ENCODE results near the gene METTL21A. TPM values are rescaled to one million over a fixed set of nuclear protein-coding genes. Genes with fewer than 3 reads are reported as not detected.
A peak's percentile ranks its signal among the peaks of the same experiment; 100 is the strongest.

METTL21A gene
- polyA plus RNA-seq, 5 donors: 28.1 to 37.2 (median 33.2) TPM

- DNase-seq: no peak
These were observed 5.3 kb upstream of the METTL21A start for GRCh38 chr2:207630491-207630890.

- DNase-seq: no peak
These were observed 4.4 kb upstream of the METTL21A start for GRCh38 chr2:207629553-207629952.

GRCh38 chr2:207624185-207625013, 795 bp downstream of the METTL21A start:
- peak; percentile 58 to 62 for DNase-seq

GRCh38 chr2:207621501-207622039, 3.6 kb downstream of the METTL21A start:
- no peak for DNase-seq

- DNase-seq: no peak
These were observed 5.4 kb downstream of the METTL21A start for GRCh38 chr2:207619764-207620203.

GRCh38 chr2:207617011-207617671, 8.1 kb downstream of the METTL21A start:
- DNase-seq: peak; percentile 24 to 31

- no peak for DNase-seq
These were observed 9.0 kb downstream of the METTL21A start for GRCh38 chr2:207616185-207616584.

GRCh38 chr2:207614824-207615223, 10.4 kb downstream of the METTL21A start:
- no peak for DNase-seq

GRCh38 chr2:207612714-207613113, 12.5 kb downstream of the METTL21A start:
- DNase-seq: no peak

GRCh38 chr2:207606829-207607228, 18.4 kb downstream of the METTL21A start:
- no peak for DNase-seq

GRCh38 chr2:207606399-207606798, 18.8 kb downstream of the METTL21A start:
- DNase-seq: no peak

GRCh38 chr2:207603486-207603885, 21.7 kb downstream of the METTL21A start:
- DNase-seq: no peak

- no peak for DNase-seq
These were observed 23.4 kb downstream of the METTL21A start for GRCh38 chr2:207601774-207602173.

- DNase-seq: no peak
These were observed 25.0 kb downstream of the METTL21A start for GRCh38 chr2:207600231-207600630.

GRCh38 chr2:207599636-207600035, 25.6 kb downstream of the METTL21A start:
- DNase-seq: no peak

GRCh38 chr2:207594731-207595130, 30.5 kb downstream of the METTL21A start:
- DNase-seq: no peak

GRCh38 chr2:207594264-207594663, 30.9 kb downstream of the METTL21A start:
- DNase-seq: no peak

- DNase-seq: no peak
These were observed 31.9 kb downstream of the METTL21A start for GRCh38 chr2:207593277-207593676.

- DNase-seq: no peak
These were observed 36.1 kb downstream of the METTL21A start for GRCh38 chr2:207589143-207589542.

GRCh38 chr2:207587305-207587704, 37.9 kb downstream of the METTL21A start:
- DNase-seq: no peak

GRCh38 chr2:207584952-207585351, 40.2 kb downstream of the METTL21A start:
- DNase-seq: no peak

GRCh38 chr2:207571370-207571769, 53.8 kb downstream of the METTL21A start:
- DNase-seq: no peak

GRCh38 chr2:207567671-207568070, 57.5 kb downstream of the METTL21A start:
- no peak for DNase-seq

Measured in right lung (tissue), 5 donors.